Loucy (cell line): ENCODE measurements around the gene TMPRSS6.

Experiments used
- CTCF ChIP-seq: fragments of 200-600 bp; sonication (generic); conservative IDR thresholded peaks from 2 replicates; pipeline ENCODE4 v1.5.1; 2014; ENCODE audit warnings: mild to moderate bottlenecking, antibody characterized with exemption, low read length
- EZH2phosphoT487 ChIP-seq: fragments of 200-600 bp; IDR thresholded peaks from 2 replicates; pipeline ENCODE4 v1.6.1; 2018; ENCODE audit warnings: antibody characterized with exemption, mild to moderate bottlenecking, moderate library complexity, borderline replicate concordance

- TF ChIP-seq CTCF: no peak
- TF ChIP-seq EZH2phosphoT487: no peak
Observed at GRCh38 chr22:37061611-37062375, 47.7 kb downstream of the TMPRSS6 start.
